ENCODE data around the gene CLEC4C. TPM values are rescaled to one million over a fixed set of nuclear protein-coding genes. Genes with fewer than 3 reads are reported as not detected.

Gene CLEC4C
- total RNA-seq, 1 donor from 2014 or later: not detected

DNA sequence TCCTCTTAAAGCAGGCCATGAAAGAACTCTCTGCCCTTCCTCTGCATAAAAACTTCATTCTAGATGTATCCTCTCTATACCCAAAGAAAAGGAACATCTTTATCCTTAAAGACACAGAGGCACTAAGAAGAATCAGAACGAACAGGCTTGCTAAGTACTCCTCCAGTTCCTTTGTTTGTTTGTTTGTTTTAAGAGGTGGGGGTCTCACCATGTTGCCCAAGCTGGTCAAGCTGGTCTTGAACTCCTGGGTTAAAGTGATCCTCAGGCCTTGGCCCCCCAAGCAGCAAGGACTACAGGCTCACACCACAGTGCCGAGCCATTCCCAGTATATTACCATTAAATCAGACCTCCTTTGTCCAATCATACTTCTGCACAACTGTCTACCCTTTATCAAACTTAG is 65.6 kb downstream of the CLEC4C start:
- Mint-ChIP-seq H3K27me3 (ENCODE audit: low read depth) (no peaks in the 10 kb centered on the region), H3K36me3 (ENCODE audit: low read depth) (no peaks in the 10 kb centered on the region), H3K4me1 (ENCODE audit: low read depth) (no peaks in the 10 kb centered on the region), H3K27ac (ENCODE audit: unreplicated experiment) (no peak overlapping the region), H3K9me3 (ENCODE audit: low read depth) (no peaks in the 10 kb centered on the region), H3K4me3 (ENCODE audit: unreplicated experiment) (no peak overlapping the region)
- TF ChIP-seq CTCF (IDR thresholded peaks at IDR 0.05): no peak
- no peak for DNase-seq (ENCODE audit: low spot score)

Other genes with a start within 250 kb of the CLEC4C start
- 0.05 TPM in 1 of 3 replicates, not detected in the others for gene CD163, start 243.6 kb downstream of the CLEC4C start, total RNA-seq
- not detected in 3 replicates for gene APOBEC1, start 81.5 kb downstream of the CLEC4C start, total RNA-seq
- not detected in 3 replicates for gene GDF3, start 51.6 kb downstream of the CLEC4C start, total RNA-seq
- gene DPPA3, start 35.9 kb downstream of the CLEC4C start, total RNA-seq: not detected in 3 replicates
- not detected in 3 replicates for gene NANOGNB, start 17.8 kb upstream of the CLEC4C start, total RNA-seq
- not detected in 3 replicates for gene NANOG, start 42.0 kb upstream of the CLEC4C start, total RNA-seq
- 0.60 to 2.3 TPM (median 1.8 TPM) in 3 replicates for gene SLC2A14, start 125.5 kb upstream of the CLEC4C start, total RNA-seq
- gene SLC2A3, start 188.8 kb upstream of the CLEC4C start, total RNA-seq: 28.6 to 82.7 TPM (median 75.2 TPM) in 3 replicates